ENCODE data around the gene SSPN. TPM values are rescaled to one million over a fixed set of nuclear protein-coding genes. Genes with fewer than 3 reads are reported as not detected.

SSPN gene
- polyA plus RNA-seq, 1 donor from 2014 or later: 0.26 TPM

DNA sequence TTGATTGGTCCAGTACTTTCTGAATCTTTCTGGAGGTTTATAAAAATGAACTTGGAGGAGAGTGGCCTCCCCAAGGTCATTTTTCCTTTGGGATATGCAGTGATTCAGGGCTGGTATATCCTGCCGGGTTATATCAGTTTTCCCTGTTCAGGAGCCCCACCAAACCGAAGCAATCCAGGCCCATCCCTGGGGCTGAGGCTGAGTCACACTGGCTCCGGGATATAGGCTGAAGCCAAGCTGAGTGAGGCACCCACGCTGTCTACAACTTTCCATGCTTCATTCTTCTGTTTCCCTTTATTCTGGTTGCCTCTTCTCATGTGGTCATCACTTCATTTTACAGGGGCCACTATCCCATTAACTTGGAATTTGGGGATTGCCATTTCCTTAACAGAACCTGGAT, 3.4 kb downstream of the SSPN start:
- Histone ChIP-seq H4K20me1 (ENCODE audit: insufficient read depth) (no peaks in the 10 kb centered on the region), H3K36me3 (ENCODE audit: insufficient read depth, low read length) (no peaks in the 10 kb centered on the region), H3K79me2 (replicated peaks; ENCODE audit: insufficient read depth, low read length) (no peaks in the 10 kb centered on the region), H3K9ac (ENCODE audit: low read length) (no peak overlapping the region), H3K4me2 (ENCODE audit: low read length) (no peak overlapping the region), H3K27me3 (ENCODE audit: insufficient read depth, low read depth, low read length) (peaks cover 22% of the 10 kb centered on the region), H3K9me3 (ENCODE audit: low read length) (no peaks in the 10 kb centered on the region), H3F3A (ENCODE audit: insufficient read depth, low read length, poor library complexity, severe bottlenecking) (no peaks in the 10 kb centered on the region), H2AFZ (ENCODE audit: low read depth, low read length) (no peak overlapping the region), H3K27ac (ENCODE audit: low read length) (no peak overlapping the region), H3K9me2 (ENCODE audit: insufficient read depth, low read length) (no peaks in the 10 kb centered on the region), H3K4me3 (ENCODE audit: low read length) (no peak overlapping the region)
- TF ChIP-seq SMC3 (conservative IDR thresholded peaks at IDR 0.05; ENCODE audit: poor library complexity) (no peak), TAF1 (IDR thresholded peaks at IDR 0.05; ENCODE audit: low read depth) (no peak), RAD21 (conservative IDR thresholded peaks at IDR 0.05) (no peak), MXI1 (conservative IDR thresholded peaks at IDR 0.05; ENCODE audit: poor library complexity, severe bottlenecking) (no peak), POLR2AphosphoS5 (IDR thresholded peaks at IDR 0.05) (no peak), EP300 (conservative IDR thresholded peaks at IDR 0.05; ENCODE audit: poor library complexity, severe bottlenecking) (no peak), EZH2 (IDR thresholded peaks at IDR 0.05; ENCODE audit: borderline replicate concordance, insufficient read depth, low read length, poor library complexity, severe bottlenecking) (no peak)
- TF ChIP-seq, protein P1, sequence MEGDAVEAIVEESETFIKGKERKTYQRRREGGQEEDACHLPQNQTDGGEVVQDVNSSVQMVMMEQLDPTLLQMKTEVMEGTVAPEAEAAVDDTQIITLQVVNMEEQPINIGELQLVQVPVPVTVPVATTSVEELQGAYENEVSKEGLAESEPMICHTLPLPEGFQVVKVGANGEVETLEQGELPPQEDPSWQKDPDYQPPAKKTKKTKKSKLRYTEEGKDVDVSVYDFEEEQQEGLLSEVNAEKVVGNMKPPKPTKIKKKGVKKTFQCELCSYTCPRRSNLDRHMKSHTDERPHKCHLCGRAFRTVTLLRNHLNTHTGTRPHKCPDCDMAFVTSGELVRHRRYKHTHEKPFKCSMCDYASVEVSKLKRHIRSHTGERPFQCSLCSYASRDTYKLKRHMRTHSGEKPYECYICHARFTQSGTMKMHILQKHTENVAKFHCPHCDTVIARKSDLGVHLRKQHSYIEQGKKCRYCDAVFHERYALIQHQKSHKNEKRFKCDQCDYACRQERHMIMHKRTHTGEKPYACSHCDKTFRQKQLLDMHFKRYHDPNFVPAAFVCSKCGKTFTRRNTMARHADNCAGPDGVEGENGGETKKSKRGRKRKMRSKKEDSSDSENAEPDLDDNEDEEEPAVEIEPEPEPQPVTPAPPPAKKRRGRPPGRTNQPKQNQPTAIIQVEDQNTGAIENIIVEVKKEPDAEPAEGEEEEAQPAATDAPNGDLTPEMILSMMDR (IDR thresholded peaks at IDR 0.05; ENCODE audit: poor library complexity, severe bottlenecking): no peak
- TF ChIP-seq, protein P2, sequence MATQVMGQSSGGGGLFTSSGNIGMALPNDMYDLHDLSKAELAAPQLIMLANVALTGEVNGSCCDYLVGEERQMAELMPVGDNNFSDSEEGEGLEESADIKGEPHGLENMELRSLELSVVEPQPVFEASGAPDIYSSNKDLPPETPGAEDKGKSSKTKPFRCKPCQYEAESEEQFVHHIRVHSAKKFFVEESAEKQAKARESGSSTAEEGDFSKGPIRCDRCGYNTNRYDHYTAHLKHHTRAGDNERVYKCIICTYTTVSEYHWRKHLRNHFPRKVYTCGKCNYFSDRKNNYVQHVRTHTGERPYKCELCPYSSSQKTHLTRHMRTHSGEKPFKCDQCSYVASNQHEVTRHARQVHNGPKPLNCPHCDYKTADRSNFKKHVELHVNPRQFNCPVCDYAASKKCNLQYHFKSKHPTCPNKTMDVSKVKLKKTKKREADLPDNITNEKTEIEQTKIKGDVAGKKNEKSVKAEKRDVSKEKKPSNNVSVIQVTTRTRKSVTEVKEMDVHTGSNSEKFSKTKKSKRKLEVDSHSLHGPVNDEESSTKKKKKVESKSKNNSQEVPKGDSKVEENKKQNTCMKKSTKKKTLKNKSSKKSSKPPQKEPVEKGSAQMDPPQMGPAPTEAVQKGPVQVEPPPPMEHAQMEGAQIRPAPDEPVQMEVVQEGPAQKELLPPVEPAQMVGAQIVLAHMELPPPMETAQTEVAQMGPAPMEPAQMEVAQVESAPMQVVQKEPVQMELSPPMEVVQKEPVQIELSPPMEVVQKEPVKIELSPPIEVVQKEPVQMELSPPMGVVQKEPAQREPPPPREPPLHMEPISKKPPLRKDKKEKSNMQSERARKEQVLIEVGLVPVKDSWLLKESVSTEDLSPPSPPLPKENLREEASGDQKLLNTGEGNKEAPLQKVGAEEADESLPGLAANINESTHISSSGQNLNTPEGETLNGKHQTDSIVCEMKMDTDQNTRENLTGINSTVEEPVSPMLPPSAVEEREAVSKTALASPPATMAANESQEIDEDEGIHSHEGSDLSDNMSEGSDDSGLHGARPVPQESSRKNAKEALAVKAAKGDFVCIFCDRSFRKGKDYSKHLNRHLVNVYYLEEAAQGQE (IDR thresholded peaks at IDR 0.05; ENCODE audit: borderline replicate concordance): no peak

DNA sequence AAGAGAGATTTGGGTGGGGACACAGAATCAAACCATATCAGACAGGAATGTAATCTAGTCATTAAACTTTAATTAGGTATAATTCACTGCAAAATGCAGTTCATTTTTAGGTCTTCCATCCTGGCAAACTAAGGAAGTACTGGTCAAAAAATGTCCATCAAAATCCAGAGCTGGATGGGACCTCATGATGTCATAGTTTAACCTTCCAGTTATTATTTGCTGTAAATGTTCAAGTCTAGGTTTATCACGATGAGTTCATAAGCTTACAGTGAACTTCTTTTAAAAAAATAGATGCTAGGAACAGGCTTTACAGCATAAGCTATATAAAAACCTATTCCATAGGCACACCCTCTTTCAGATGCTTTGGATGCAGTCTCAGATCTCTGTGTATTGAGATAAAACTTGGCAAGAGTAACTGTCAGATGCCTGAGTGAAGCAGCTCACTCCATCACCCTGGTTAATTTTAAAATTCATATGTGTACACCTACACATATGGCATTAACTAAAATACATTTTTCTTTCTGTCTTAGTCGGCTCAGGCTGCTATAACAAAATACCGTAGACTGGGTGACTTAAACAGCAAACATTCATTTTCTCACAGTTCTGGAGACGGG, 7.9 kb downstream of the SSPN start:
- Histone ChIP-seq H3K9ac (ENCODE audit: low read length) (no peak overlapping the region), H3K36me3 (ENCODE audit: insufficient read depth, low read length) (no peaks in the 10 kb centered on the region), H3K27ac (ENCODE audit: low read length) (no peak overlapping the region), H3K9me3 (ENCODE audit: low read length) (no peaks in the 10 kb centered on the region), H3K4me3 (ENCODE audit: low read length) (no peak overlapping the region), H3F3A (ENCODE audit: insufficient read depth, low read length, poor library complexity, severe bottlenecking) (no peaks in the 10 kb centered on the region), H3K9me2 (ENCODE audit: insufficient read depth, low read length) (no peaks in the 10 kb centered on the region), H3K79me2 (replicated peaks; ENCODE audit: insufficient read depth, low read length) (no peaks in the 10 kb centered on the region), H2AFZ (ENCODE audit: low read depth, low read length) (no peak overlapping the region), H3K27me3 (ENCODE audit: insufficient read depth, low read depth, low read length) (no peaks in the 10 kb centered on the region), H4K20me1 (ENCODE audit: insufficient read depth) (no peaks in the 10 kb centered on the region), H3K4me2 (ENCODE audit: low read length) (no peak overlapping the region)
- TF ChIP-seq EP300 (conservative IDR thresholded peaks at IDR 0.05; ENCODE audit: poor library complexity, severe bottlenecking) (no peak), SMC3 (conservative IDR thresholded peaks at IDR 0.05; ENCODE audit: poor library complexity) (no peak), RAD21 (conservative IDR thresholded peaks at IDR 0.05) (no peak), MXI1 (conservative IDR thresholded peaks at IDR 0.05; ENCODE audit: poor library complexity, severe bottlenecking) (no peak), POLR2AphosphoS5 (IDR thresholded peaks at IDR 0.05) (no peak), EZH2 (IDR thresholded peaks at IDR 0.05; ENCODE audit: borderline replicate concordance, insufficient read depth, low read length, poor library complexity, severe bottlenecking) (no peak), TAF1 (IDR thresholded peaks at IDR 0.05; ENCODE audit: low read depth) (no peak)
- TF ChIP-seq, protein P2 (IDR thresholded peaks at IDR 0.05; ENCODE audit: borderline replicate concordance): no peak
- TF ChIP-seq, protein P1 (IDR thresholded peaks at IDR 0.05; ENCODE audit: poor library complexity, severe bottlenecking): no peak

Measured in neural cell (in vitro differentiated cells).